Activated CD8-positive, alpha-beta T cell treated with anti-CD3 and anti-CD28 coated beads for 36 hours (primary cell): ENCODE data around the gene LRRC4C. TPM values are rescaled to one million over a fixed set of nuclear protein-coding genes. Genes with fewer than 3 reads are reported as not detected.

Experiments
- ATAC-seq: fragments of 200-7000 bp; cut with Tn5 transposase; one replicate; pipeline ENCODE4 v1.10.0; 2021; ENCODE audit warnings: mild to moderate bottlenecking, moderate library complexity
- CTCF ChIA-PET: fragments of 350-600 bp; sonication (Branson Sonifier 250); formaldehyde crosslinking; loops from one replicate; lab custom pipeline; 2021; ENCODE audit warnings: antibody characterized with exemption; lab: Charles Lee
- POLR2A ChIA-PET: fragments of 350-600 bp; sonication (Branson Sonifier 250); formaldehyde crosslinking; loops from one replicate; lab custom pipeline; 2021; ENCODE audit warnings: antibody characterized with exemption; lab: Charles Lee
- DNase-seq: peaks from one replicate; pipeline ENCODE4 v3.0.0-alpha.2; 2020
- H3K27ac Mint-ChIP-seq: one replicate; pipeline ENCODE4 v1.8.0; 2021; ENCODE audit warnings: mild to moderate bottlenecking, mixed read lengths
- H3K27me3 Mint-ChIP-seq: one replicate; pipeline ENCODE4 v1.8.0; 2021; ENCODE audit warnings: mixed read lengths
- H3K36me3 Mint-ChIP-seq: one replicate; pipeline ENCODE4 v1.8.0; 2021; ENCODE audit warnings: low read depth, mixed read lengths
- H3K4me1 Mint-ChIP-seq: one replicate; pipeline ENCODE4 v1.8.0; 2021; ENCODE audit warnings: low read depth, mixed read lengths
- H3K4me3 Mint-ChIP-seq: one replicate; pipeline ENCODE4 v1.8.0; 2021; ENCODE audit warnings: mild to moderate bottlenecking, moderate library complexity, mixed read lengths
- H3K9me3 Mint-ChIP-seq: one replicate; pipeline ENCODE4 v1.8.0; 2021; ENCODE audit warnings: mixed read lengths
- CTCF ChIP-seq: fragments of 200-600 bp; IDR thresholded peaks from one replicate; pipeline ENCODE4 v1.8.0; 2022; ENCODE audit warnings: antibody characterized with exemption, mild to moderate bottlenecking
- intact Hi-C: fragments of 100-400 bp; cut with micrococcal nuclease; formaldehyde crosslinking; loops from one replicate; pipeline ENCODE4 v1.10.0; 2022
- total RNA-seq, 2 experiments: library from RNA; stranded (reverse); gene quantifications; one replicate each; pipeline ENCODE4 v1.2.3, GENCODE V29; 2021

Gene LRRC4C
- total RNA-seq, 2 experiments from 2014 or later, result not detected

- H3K4me1 Mint-ChIP-seq, result no peaks in the 10 kb centered on the region
- DNase-seq (no peak), ATAC-seq (no peak)
- no peak for TF ChIP-seq CTCF
- H3K36me3 Mint-ChIP-seq, result no peaks in the 10 kb centered on the region
- POLR2A ChIA-PET, result no interaction called here
- CTCF ChIA-PET, result no interaction called here
- H3K4me3 Mint-ChIP-seq, result no peak overlapping the region
- intact Hi-C loops, result no loop called here
- H3K27me3 Mint-ChIP-seq, result no peaks in the 10 kb centered on the region
- peaks cover 13% of the 10 kb centered on the region for H3K9me3 Mint-ChIP-seq
- no peak overlapping the region for H3K27ac Mint-ChIP-seq
Measured at GRCh38 chr11:40100781-40101180, 1358.7 kb downstream of the LRRC4C start.

GRCh38 chr11:40100162-40100553 is 1359.3 kb downstream of the LRRC4C start:
- DNase-seq, result no peak
- no peak for TF ChIP-seq CTCF
- no peaks in the 10 kb centered on the region for H3K36me3 Mint-ChIP-seq
- H3K4me3 Mint-ChIP-seq, result no peak overlapping the region
- no peaks in the 10 kb centered on the region for H3K27me3 Mint-ChIP-seq
- ChIA-PET POLR2A (no interaction called here), CTCF (no interaction called here)
- intact Hi-C loops, result no loop called here
- ATAC-seq, result no peak
- no peak overlapping the region for H3K27ac Mint-ChIP-seq
- no peaks in the 10 kb centered on the region for H3K4me1 Mint-ChIP-seq
- peaks cover 11% of the 10 kb centered on the region for H3K9me3 Mint-ChIP-seq

- CTCF ChIA-PET, result no interaction called here
- Mint-ChIP-seq H3K36me3 (no peaks in the 10 kb centered on the region), H3K9me3 (peaks cover 8% of the 10 kb centered on the region), H3K4me1 (no peaks in the 10 kb centered on the region), H3K4me3 (no peak overlapping the region), H3K27me3 (no peaks in the 10 kb centered on the region), H3K27ac (no peak overlapping the region)
- no peak for TF ChIP-seq CTCF
- POLR2A ChIA-PET, result no interaction called here
- ATAC-seq (no peak), DNase-seq (no peak)
- intact Hi-C loops, result no loop called here
Measured at GRCh38 chr11:40099426-40100161, 1359.9 kb downstream of the LRRC4C start.

GRCh38 chr11:40095446-40095845 is 1364.0 kb downstream of the LRRC4C start:
- Mint-ChIP-seq H3K9me3 (peaks cover 12% of the 10 kb centered on the region), H3K4me3 (no peak overlapping the region), H3K27ac (no peak overlapping the region), H3K27me3 (no peaks in the 10 kb centered on the region), H3K4me1 (no peaks in the 10 kb centered on the region), H3K36me3 (no peaks in the 10 kb centered on the region)
- intact Hi-C loops, result no loop called here
- POLR2A ChIA-PET, result no interaction called here
- CTCF ChIA-PET, result no interaction called here
- no peak for TF ChIP-seq CTCF
- no peak for ATAC-seq
- no peak for DNase-seq

GRCh38 chr11:40094954-40095353 is 1364.5 kb downstream of the LRRC4C start:
- ATAC-seq (no peak), DNase-seq (no peak)
- TF ChIP-seq CTCF, result no peak
- Mint-ChIP-seq H3K4me1 (no peaks in the 10 kb centered on the region), H3K27ac (no peak overlapping the region), H3K36me3 (no peaks in the 10 kb centered on the region), H3K9me3 (peaks cover 12% of the 10 kb centered on the region), H3K4me3 (no peak overlapping the region), H3K27me3 (no peaks in the 10 kb centered on the region)
- ChIA-PET POLR2A (no interaction called here), CTCF (no interaction called here)
- intact Hi-C loops, result no loop called here
